A549 treated with dexamethasone at 1 μM for 4 hours (cell line): Measurements from ENCODE around the gene WSB2. TPM values are rescaled to one million over a fixed set of nuclear protein-coding genes. Genes with fewer than 3 reads are reported as not detected.

Source experiments
- total RNA-seq: library from RNA; stranded (reverse); fragments of 200-300 nt; extraction: Qiagen RNA extraction; gene quantifications from 5 replicates; pipeline ENCODE4 v1.2.3, GENCODE V29; 2022

The WSB2 gene
- total RNA-seq: 55.6 to 74.5 TPM (median 68.5 TPM) in 5 replicates

DNA sequence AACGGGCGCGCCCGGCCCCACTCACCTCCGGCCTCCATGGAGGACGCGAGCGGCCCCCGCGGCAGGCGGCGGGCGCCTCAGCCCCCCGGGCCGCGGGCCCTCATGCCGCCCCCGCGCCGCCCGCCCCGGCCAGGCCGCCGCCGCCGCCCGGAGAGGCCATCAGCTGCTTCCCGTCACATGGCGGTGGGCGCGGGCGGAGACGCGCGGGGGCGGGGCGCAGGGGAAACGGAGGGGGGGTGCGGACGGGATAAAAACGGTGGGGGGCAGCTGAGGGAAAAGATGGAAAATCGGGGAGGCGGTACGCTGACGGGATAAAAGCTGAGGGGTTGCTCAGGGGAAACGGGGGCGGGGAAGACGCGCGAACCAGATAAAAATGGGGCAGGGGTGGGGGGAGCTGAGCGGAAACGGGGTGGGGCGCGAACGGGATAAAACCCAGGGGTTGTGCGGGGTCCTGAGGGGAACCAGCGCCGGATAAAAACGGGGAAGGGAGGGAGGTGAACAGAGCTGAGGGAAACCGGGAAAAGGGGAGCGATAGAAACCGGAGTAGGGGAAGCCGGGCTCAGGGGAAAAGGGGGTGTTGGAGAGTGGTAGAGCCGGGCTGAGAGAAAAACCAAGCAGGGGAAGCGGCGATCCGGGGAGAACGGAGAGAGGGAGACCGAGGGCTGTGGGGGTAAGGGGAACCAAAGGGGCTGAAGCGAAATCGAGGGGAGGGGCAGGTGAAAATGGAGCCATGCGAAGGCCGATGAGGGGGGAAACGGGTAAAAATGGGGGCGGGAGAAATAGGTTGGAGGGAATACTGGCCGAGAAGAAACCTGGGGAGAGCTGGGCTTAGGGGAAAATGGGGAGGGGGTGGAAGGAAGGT is at the start of gene WSB2:
Gene WSB2, minus strand, starts transcription at position 169 of the 862 bp plus-strand sequence. Its CDS starts 131 bp downstream, at position 38.

DNA sequence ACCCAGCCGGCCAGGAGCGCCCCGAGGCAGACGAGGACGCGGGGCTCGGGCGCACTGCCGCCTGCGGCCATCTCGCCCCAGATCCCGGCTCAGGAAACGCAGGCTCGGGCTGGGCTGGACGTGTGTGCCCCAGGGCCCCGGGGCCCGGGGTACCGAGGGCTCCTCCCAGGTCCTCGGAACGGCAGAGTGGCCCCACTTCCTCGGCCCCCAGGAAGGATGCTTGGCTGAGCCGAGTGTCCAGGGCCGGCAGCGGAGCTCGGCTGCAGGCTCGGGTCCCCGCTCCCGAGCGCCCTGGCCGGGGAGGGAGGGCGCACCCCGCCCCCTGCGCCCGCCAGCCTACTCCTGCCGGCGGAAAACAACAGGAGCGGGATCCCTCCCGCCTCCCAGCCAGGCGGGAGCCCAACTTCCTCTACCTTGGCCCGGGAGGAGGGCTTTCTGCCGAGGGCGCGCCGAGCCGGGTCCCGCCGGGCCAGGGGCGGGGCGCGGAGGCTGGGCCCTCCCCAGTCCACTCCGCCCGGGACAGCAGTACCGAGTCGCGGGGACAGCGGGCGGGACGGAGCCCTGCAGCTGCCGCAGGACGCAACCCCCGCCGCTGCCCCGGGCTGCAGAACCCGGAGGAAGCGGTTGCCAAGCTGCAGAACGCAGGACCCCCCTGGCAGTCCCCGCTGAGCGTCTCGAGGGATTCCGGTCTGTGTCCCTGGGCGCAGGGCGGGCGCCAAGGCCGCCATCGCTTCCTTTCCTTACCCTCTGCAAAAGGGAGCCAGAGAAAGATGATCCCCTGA is 42.8 kb upstream of the WSB2 start, which contains the start of gene VSIG10:
Gene VSIG10, minus strand, starts transcription at position 411 of the 782 bp plus-strand sequence. Its CDS starts 340 bp downstream, at position 71.

DNA sequence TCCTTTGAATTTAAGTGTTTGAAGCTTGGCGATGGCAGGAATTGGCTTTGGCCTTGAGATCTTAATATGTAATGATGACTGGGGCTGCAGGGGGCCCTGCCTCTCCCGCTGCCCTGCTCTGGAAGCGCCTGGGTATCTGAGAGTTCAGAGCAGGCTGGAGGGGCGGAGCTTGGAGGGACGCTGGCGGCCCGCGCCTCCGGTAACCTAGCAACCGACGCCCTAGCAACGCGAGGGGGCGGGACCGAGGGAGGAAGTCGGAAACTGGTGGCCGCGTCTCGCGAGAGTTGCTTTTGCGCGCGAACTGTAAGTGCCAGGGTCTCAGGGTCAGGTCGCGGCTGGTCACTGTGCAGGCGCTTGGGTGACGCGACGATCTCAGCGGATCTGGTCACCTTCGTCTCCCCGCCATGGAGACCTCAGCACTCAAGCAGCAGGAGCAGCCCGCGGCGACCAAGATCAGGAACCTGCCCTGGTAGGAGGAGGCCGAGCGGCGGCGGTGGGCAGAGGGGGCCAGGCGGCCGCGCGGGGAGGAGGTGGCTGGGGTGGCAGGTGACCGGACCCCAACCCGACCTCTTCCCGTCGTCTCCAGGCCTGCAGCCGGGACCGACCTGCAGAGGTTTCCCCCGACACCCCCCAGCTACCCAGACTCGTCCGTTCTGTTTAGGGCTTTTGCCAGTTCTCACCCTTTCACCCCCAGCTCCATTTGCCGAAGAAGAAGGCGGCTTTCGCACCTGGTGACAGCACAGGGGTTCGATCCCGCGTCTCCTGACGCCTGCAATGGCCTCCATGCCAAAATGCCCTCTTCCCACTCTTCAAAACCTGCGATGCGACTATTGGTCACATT is 44.3 kb downstream of the WSB2 start, which contains the start of gene RFC5:
Gene RFC5, plus strand, starts transcription at position 280 of the 841 bp plus-strand sequence. Its CDS starts 125 bp downstream, at position 405.

Other genes with a start within 250 kb of the WSB2 start
- gene KSR2, start 92.2 kb downstream of the WSB2 start, total RNA-seq: 0.69 to 0.94 TPM (median 0.81 TPM) in 5 replicates
- gene RFC5, start 44.5 kb downstream of the WSB2 start, total RNA-seq: 35.3 to 40.2 TPM (median 39.6 TPM) in 5 replicates
- gene VSIG10, start 42.8 kb upstream of the WSB2 start, total RNA-seq: 13.6 to 18.6 TPM (median 16.9 TPM) in 5 replicates
- gene PEBP1, start 74.9 kb upstream of the WSB2 start, total RNA-seq: 233 to 290 TPM (median 287 TPM) in 5 replicates